ENCODE measurements around the gene ADGRB3.

The ADGRB3 gene

GRCh38 chr6:69027861-69028260, 392.8 kb downstream of the ADGRB3 start:
- no peak for DNase-seq (ENCODE audit: low spot score)

GRCh38 chr6:69038841-69039240, 403.8 kb downstream of the ADGRB3 start:
- no peak for DNase-seq (ENCODE audit: low spot score)

- DNase-seq (ENCODE audit: low spot score), result no peak
Measured at GRCh38 chr6:69042297-69042696, 407.2 kb downstream of the ADGRB3 start.

GRCh38 chr6:69044534-69044933, 409.5 kb downstream of the ADGRB3 start:
- no peak for DNase-seq (ENCODE audit: low spot score)

- DNase-seq (ENCODE audit: low spot score), result no peak
Measured at GRCh38 chr6:69059413-69059812, 424.3 kb downstream of the ADGRB3 start.

- DNase-seq (ENCODE audit: low spot score), result no peak
Measured at GRCh38 chr6:69061066-69061465, 426.0 kb downstream of the ADGRB3 start.

- DNase-seq (ENCODE audit: low spot score), result no peak
Measured at GRCh38 chr6:69063401-69063800, 428.3 kb downstream of the ADGRB3 start.

GRCh38 chr6:69064226-69064625, 429.1 kb downstream of the ADGRB3 start:
- no peak for DNase-seq (ENCODE audit: low spot score)

GRCh38 chr6:69069881-69070280, 434.8 kb downstream of the ADGRB3 start:
- DNase-seq (ENCODE audit: low spot score), result no peak

- no peak for DNase-seq (ENCODE audit: low spot score)
Measured at GRCh38 chr6:69072796-69073195, 437.7 kb downstream of the ADGRB3 start.

GRCh38 chr6:69084746-69085335, 449.8 kb downstream of the ADGRB3 start:
- no peak for DNase-seq (ENCODE audit: low spot score)

- no peak for DNase-seq (ENCODE audit: low spot score)
Measured at GRCh38 chr6:69086689-69087088, 451.6 kb downstream of the ADGRB3 start.

- no peak for DNase-seq (ENCODE audit: low spot score)
Measured at GRCh38 chr6:69089539-69089938, 454.5 kb downstream of the ADGRB3 start.

- no peak for DNase-seq (ENCODE audit: low spot score)
Measured at GRCh38 chr6:69090132-69090531, 455.1 kb downstream of the ADGRB3 start.

- no peak for DNase-seq (ENCODE audit: low spot score)
Measured at GRCh38 chr6:69096681-69097080, 461.6 kb downstream of the ADGRB3 start.

GRCh38 chr6:69097948-69098347, 462.9 kb downstream of the ADGRB3 start:
- no peak for DNase-seq (ENCODE audit: low spot score)

- no peak for DNase-seq (ENCODE audit: low spot score)
Measured at GRCh38 chr6:69098910-69099309, 463.8 kb downstream of the ADGRB3 start.

GRCh38 chr6:69100772-69101171, 465.7 kb downstream of the ADGRB3 start:
- no peak for DNase-seq (ENCODE audit: low spot score)

GRCh38 chr6:69102416-69102815, 467.3 kb downstream of the ADGRB3 start:
- no peak for DNase-seq (ENCODE audit: low spot score)

GRCh38 chr6:69105288-69105687, 470.2 kb downstream of the ADGRB3 start:
- no peak for DNase-seq (ENCODE audit: low spot score)

- DNase-seq (ENCODE audit: low spot score), result no peak
Measured at GRCh38 chr6:69106511-69106910, 471.4 kb downstream of the ADGRB3 start.

GRCh38 chr6:69111301-69111700, 476.2 kb downstream of the ADGRB3 start:
- no peak for DNase-seq (ENCODE audit: low spot score)

- DNase-seq (ENCODE audit: low spot score), result no peak
Measured at GRCh38 chr6:69116658-69117057, 481.6 kb downstream of the ADGRB3 start.

All from pons (tissue), 1 donor.